ENCODE measurements around the gene MANEA. TPM values are rescaled to one million over a fixed set of nuclear protein-coding genes. Genes with fewer than 3 reads are reported as not detected.

Gene MANEA
- total RNA-seq, 1 experiment from 2014 or later, result 4.6 TPM

GRCh38 chr6:95545226-95545625, 32.1 kb upstream of the MANEA start:
- intact Hi-C loops (cut with micrococcal nuclease), result no loop called here
- TF ChIP-seq EZH2 (IDR thresholded peaks at IDR 0.05; ENCODE audit: low read length, unreplicated experiment) (no peak), EZH2phosphoT487 (IDR thresholded peaks at IDR 0.05; ENCODE audit: borderline replicate concordance, low read length) (no peak), CTCF (conservative IDR thresholded peaks at IDR 0.05; ENCODE audit: low read depth, low read length) (no peak)
- Histone ChIP-seq H3K9ac (ENCODE audit: low read length) (no peak overlapping the region), H3K4me2 (ENCODE audit: low read length) (no peak overlapping the region), H3K4me3 (ENCODE audit: low read length) (no peak overlapping the region), H2AFZ (ENCODE audit: low read length) (no peak overlapping the region), H3K79me2 (ENCODE audit: low read length) (no peaks in the 10 kb centered on the region), H4K20me1 (ENCODE audit: low read length) (no peaks in the 10 kb centered on the region), H3F3A (ENCODE audit: low read length, unreplicated experiment) (no peaks in the 10 kb centered on the region), H3K27me3 (ENCODE audit: low read length) (no peaks in the 10 kb centered on the region), H3K27ac (ENCODE audit: low read length) (no peak overlapping the region), H3K4me1 (ENCODE audit: insufficient read depth, low read length) (no peaks in the 10 kb centered on the region), H3K9me3 (ENCODE audit: low read length) (no peaks in the 10 kb centered on the region), H3K9me2 (replicated peaks; ENCODE audit: low read length) (no peaks in the 10 kb centered on the region), H3K36me3 (ENCODE audit: low read depth, low read length) (no peaks in the 10 kb centered on the region)
- no TSS peak for BruUV-seq (replicated peaks)
- ChIA-PET CTCF (no interaction called here), POLR2A (ENCODE audit: unreplicated experiment) (no interaction called here)
- DNase-seq (no peak), ATAC-seq (no peak)

- Histone ChIP-seq H4K20me1 (ENCODE audit: low read length) (no peaks in the 10 kb centered on the region), H3K79me2 (ENCODE audit: low read length) (no peaks in the 10 kb centered on the region), H3F3A (ENCODE audit: low read length, unreplicated experiment) (no peaks in the 10 kb centered on the region), H3K4me3 (ENCODE audit: low read length) (no peak overlapping the region), H3K27me3 (ENCODE audit: low read length) (no peaks in the 10 kb centered on the region), H3K9me3 (ENCODE audit: low read length) (no peaks in the 10 kb centered on the region), H3K27ac (ENCODE audit: low read length) (no peak overlapping the region), H3K4me1 (ENCODE audit: insufficient read depth, low read length) (no peaks in the 10 kb centered on the region), H2AFZ (ENCODE audit: low read length) (no peak overlapping the region), H3K4me2 (ENCODE audit: low read length) (no peak overlapping the region), H3K9me2 (replicated peaks; ENCODE audit: low read length) (no peaks in the 10 kb centered on the region), H3K9ac (ENCODE audit: low read length) (no peak overlapping the region), H3K36me3 (ENCODE audit: low read depth, low read length) (no peaks in the 10 kb centered on the region)
- BruUV-seq (replicated peaks), result no TSS peak
- no peak for TF ChIP-seq CTCF (conservative IDR thresholded peaks at IDR 0.05; ENCODE audit: low read depth, low read length)
- TF ChIP-seq EZH2 (IDR thresholded peaks at IDR 0.05; ENCODE audit: low read length, unreplicated experiment), result no peak
- no peak for TF ChIP-seq EZH2phosphoT487 (IDR thresholded peaks at IDR 0.05; ENCODE audit: borderline replicate concordance, low read length)
- ChIA-PET CTCF (no interaction called here), POLR2A (ENCODE audit: unreplicated experiment) (no interaction called here)
- intact Hi-C loops (cut with micrococcal nuclease), result no loop called here
- no peak for ATAC-seq
- DNase-seq, result no peak
Measured at GRCh38 chr6:95545686-95546085, 31.6 kb upstream of the MANEA start.

GRCh38 chr6:95546148-95546547, 31.2 kb upstream of the MANEA start:
- Histone ChIP-seq H3K36me3 (ENCODE audit: low read depth, low read length) (no peaks in the 10 kb centered on the region), H3K9me3 (ENCODE audit: low read length) (no peaks in the 10 kb centered on the region), H4K20me1 (ENCODE audit: low read length) (no peaks in the 10 kb centered on the region), H3K27me3 (ENCODE audit: low read length) (no peaks in the 10 kb centered on the region), H3K4me2 (ENCODE audit: low read length) (no peak overlapping the region), H3K79me2 (ENCODE audit: low read length) (no peaks in the 10 kb centered on the region), H3K27ac (ENCODE audit: low read length) (no peak overlapping the region), H3K4me1 (ENCODE audit: insufficient read depth, low read length) (no peaks in the 10 kb centered on the region), H3K9me2 (replicated peaks; ENCODE audit: low read length) (no peaks in the 10 kb centered on the region), H3K9ac (ENCODE audit: low read length) (no peak overlapping the region), H2AFZ (ENCODE audit: low read length) (no peak overlapping the region), H3K4me3 (ENCODE audit: low read length) (no peak overlapping the region), H3F3A (ENCODE audit: low read length, unreplicated experiment) (no peaks in the 10 kb centered on the region)
- intact Hi-C loops (cut with micrococcal nuclease), result no loop called here
- POLR2A ChIA-PET (ENCODE audit: unreplicated experiment), result no interaction called here
- no peak for ATAC-seq
- no peak for DNase-seq
- CTCF ChIA-PET, result no interaction called here
- BruUV-seq (replicated peaks), result no TSS peak
- TF ChIP-seq EZH2phosphoT487 (IDR thresholded peaks at IDR 0.05; ENCODE audit: borderline replicate concordance, low read length) (no peak), EZH2 (IDR thresholded peaks at IDR 0.05; ENCODE audit: low read length, unreplicated experiment) (no peak), CTCF (conservative IDR thresholded peaks at IDR 0.05; ENCODE audit: low read depth, low read length) (no peak)

Measured in PC-3 (cell line).